ENCODE results near the gene YIF1B.
"Not testable (repeated sequence)": the region's sequence is repeated elsewhere in the genome, so short reads cannot be mapped to it uniquely, and the experiment has no call there.

The YIF1B gene

DNA sequence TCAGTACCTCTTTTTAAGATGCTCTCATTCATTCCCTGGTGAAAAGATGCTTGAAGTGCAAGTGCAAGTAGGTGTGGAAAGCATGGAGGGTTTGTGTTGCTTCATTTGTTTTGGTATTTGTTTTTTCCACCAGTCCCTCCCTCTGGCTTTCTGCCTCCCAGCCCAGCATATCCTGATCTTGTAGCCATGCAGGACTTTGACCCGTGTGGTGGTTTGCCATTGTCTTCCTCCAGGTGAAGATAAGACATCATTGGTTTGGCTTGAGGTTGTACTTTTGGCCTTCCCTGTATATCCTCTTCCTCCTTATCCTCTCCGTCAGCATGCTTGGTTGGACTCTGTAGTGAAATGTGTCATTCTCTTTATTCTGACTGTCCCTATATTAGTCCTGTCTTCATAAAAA, 42.2 kb downstream of the YIF1B start:
- DNase-seq, result no peak

DNA sequence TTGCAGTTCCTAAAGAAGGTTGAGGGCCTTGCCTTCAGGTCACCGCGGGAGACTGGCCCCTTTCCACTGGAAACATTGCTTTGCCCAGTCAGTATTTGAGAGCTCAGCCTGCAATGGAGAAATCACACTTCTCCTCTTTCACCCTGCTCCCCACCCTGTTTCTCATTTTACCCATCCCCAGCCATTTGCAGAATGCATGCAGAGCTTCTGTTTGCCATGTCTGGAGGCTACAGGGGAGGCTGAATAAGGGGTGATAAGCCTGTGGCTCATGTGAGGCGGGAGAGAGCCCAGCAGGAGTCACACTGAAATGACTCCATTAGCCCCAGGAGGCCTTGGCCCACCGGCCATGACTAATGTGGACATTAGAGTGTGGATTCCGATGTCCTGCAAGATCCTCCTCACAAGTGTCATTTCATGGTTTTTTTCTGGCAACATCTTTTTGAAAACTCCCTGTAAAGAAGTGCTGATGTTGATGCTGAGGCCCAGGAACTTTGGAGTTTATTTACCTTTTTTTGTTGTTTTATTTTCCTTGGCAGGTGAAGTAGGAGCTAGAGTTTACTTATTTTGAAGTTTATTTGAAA, 45.1 kb downstream of the YIF1B start:
- no peak for DNase-seq

GRCh38 chr19:38268539-38268938, 47.2 kb downstream of the YIF1B start:
- no peak for DNase-seq

DNA sequence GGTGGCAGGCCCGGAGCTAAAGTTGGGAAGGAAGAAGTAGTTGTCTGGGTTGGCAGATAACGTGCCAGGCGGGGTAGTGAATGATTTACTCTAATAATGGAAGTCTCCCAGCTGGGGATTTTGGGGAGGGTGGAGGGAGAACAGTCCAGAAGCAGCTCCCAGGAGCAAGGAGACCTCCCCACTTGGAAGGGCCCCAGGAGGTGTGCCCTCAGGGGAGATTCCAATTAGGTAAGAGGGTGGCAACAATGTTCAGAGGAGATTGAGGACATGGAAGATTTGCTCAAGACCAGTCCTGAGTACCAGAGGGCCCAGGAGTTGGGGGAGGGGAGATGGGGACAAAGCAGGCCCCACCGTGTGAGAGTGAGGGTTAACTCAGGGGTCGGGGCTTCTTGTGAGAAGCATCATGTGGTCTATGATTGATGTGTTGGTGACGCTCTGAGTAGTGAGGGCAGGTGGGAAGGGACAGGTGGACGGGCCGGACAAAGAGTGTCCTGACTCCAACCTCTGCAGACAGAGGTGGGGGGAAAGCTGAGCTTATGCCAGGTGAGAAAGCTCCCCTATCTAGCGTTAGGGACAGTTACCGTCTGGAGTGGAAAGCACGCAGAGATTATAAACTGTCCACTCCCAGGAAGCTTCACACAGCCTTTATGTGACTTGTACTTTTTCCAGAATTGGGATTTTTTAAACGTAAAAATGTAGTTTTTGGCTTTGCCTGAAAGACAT, 47.8 kb downstream of the YIF1B start:
- no peak for DNase-seq

DNA sequence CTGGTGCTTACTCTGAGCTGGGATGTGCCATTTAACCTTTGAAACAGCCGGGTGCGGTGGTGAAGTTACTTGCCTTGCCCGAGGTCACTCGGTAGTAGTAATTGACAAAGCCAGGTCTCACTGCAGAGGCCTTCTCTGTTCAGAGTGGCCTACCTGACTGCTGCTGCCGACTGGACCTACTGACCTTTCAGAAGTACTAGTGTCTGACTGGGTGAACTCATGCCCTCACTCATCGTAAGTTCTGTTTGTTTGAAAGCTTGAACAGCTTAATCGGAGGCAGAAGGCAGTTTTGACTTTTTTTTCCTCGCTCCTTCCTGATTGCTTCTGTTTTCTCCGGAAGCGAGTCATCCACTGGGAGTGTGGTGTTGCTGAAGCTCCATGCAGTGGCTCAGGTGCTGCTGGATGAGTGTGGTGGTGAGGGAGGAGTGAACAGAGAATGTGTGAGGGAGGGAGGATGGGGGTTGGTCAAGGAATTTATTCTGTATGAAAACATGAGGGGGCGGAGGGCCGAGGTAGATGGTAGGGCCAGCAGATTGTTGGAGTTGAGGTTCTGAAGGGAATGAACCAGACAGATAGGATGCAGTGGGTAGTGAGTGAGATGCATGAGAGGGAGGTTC, 48.7 kb downstream of the YIF1B start:
- peak; percentile 31 for DNase-seq

GRCh38 chr19:38265921-38266429, 49.8 kb downstream of the YIF1B start:
- no peak for DNase-seq

GRCh38 chr19:38265213-38265861, 50.4 kb downstream of the YIF1B start:
- DNase-seq, result no peak

DNA sequence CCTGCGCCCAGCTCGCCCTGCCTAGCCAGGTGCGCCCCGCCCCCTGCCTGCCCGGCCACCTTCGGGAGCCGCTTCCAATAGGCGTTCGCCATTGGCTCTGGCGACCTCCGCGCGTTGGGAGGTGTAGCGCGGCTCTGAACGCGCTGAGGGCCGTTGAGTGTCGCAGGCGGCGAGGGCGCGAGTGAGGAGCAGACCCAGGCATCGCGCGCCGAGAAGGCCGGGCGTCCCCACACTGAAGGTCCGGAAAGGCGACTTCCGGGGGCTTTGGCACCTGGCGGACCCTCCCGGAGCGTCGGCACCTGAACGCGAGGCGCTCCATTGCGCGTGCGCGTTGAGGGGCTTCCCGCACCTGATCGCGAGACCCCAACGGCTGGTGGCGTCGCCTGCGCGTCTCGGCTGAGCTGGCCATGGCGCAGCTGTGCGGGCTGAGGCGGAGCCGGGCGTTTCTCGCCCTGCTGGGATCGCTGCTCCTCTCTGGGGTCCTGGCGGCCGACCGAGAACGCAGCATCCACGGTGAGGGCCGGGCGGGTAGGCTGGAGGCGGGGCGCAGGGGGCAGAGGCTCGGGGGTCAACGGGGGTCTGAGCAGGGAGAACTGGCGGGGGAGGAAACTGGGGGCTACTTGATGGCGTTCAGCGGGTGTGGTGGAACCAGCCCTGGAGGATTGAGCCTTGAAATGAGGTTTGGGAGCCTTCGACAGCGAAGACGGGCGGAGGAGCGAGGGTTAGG, 51.1 kb downstream of the YIF1B start, which contains the start of gene SPINT2:
Gene SPINT2, plus strand, starts transcription at position 88 of the 727 bp plus-strand sequence. Its CDS starts 320 bp downstream, at position 408.
- DNase-seq, result no peak

DNA sequence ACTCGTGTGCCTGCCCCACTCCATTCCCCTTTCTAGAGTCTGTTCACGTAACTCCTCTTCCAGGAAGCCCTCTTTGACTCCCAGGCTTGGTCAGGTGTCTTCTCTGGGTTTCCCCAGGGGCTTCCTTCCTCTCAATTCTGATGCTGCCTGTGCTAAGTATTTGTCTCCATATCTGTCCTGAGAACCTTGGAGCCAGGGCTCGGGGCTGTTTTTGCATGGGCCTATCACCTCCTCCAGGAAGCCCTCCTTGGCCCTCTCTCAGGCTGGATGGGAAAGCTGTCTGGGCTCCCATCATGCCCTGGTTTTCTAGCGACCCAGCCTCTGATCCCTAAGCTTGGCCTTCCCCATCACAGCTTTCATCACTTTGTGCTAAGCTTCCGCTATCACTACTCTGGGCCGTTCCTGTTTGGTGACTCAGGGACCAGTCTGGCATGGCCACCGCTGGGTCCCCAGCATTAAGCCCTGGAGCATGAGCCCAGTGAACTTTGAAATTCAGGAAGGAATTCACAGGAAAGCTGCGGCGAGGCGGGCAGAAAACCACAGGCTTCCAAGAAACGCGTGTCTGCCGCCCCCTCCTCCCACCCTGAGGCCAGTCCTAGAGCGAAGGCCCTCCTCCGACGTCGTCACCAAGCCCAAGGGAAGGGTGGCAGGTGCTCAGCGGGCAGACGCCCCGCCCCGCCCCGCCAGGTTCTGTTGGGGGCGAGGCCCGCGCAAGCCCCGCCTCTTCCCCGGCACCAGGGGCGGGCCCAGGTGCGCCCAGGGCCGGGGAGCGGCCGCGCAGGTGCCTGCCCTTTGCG, 51.9 kb downstream of the YIF1B start:
- DNase-seq, result peak; percentile 77

DNA sequence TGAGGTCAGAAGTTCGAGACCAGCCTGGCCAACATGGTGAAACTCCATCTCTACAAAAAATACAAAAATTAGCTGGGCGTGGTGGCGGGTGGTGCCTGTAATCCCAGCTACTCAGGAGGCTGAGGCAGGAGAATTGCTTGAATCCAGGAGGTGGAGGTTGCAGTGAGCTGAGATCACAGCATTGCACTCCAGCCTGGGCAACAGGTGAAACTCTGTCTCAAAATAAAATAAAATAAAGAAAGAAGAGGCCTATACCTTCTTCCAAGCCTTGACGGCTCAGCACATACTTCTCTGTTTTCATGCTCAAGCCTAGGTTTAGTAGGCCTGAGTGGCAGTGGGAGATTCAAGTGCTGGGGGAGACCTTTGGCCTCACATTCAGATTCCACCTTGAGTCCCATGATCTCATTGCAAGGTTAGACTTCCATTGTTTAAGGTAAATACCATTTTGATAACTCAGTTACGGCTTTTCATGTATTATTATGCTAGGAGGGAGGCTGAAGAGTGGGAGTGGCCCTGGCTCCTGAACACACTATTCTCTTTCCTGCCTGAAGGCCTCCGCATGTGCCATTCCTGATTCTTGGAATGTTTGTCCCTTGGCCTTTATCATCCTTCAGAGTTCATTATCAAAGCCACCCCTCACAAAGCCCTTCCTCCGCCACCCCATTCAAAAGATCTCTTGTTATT, 53.0 kb downstream of the YIF1B start:
- DNase-seq, result no peak

- DNase-seq, result not testable (repeated sequence)
Measured at GRCh38 chr19:38261942-38262341, 53.8 kb downstream of the YIF1B start.

- no peak for DNase-seq
Measured at GRCh38 chr19:38255383-38256014, 60.2 kb downstream of the YIF1B start.

DNA sequence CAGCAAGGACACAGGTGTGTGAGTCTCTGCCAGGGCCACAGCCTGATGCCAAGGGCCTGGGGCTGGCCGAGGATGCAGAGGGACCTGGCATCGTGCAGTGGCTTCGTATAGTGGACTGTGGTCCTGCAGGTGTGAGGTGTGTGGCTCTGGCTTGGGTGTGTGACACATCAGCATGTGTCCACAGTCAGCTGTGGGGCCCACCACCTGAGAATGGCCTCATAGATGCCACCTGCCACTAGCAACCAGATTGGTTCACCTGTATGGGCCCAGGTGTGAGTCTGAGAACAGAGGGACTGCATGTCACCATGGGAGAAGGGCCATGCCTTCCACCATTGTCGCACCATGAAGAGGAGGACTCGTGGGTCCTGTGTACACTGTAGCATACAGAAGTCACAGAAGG, 62.0 kb downstream of the YIF1B start:
- no peak for DNase-seq
